Ectodermal cell (in vitro differentiated cells): ENCODE measurements around the gene SHROOM3.
"Not testable (repeated sequence)": the region's sequence is repeated elsewhere in the genome, so short reads cannot be mapped to it uniquely, and the experiment has no call there.

ENCODE experiments used
- H3K27ac ChIP-seq: 2 replicates; pipeline ENCODE4 v1.7.0; 2013; ENCODE audit warnings: mild to moderate bottlenecking, low read depth, low read length; ENCODE audit not compliant: insufficient read depth, poor library complexity, severe bottlenecking
- H3K27me3 ChIP-seq: 2 replicates; pipeline ENCODE4 v1.7.0; 2013; ENCODE audit warnings: mild to moderate bottlenecking, low read length; ENCODE audit not compliant: insufficient read depth, control insufficient read depth, poor library complexity, severe bottlenecking
- H3K36me3 ChIP-seq: one replicate; pipeline ENCODE4 v1.7.0; 2013; ENCODE audit warnings: low read length; ENCODE audit not compliant: control insufficient read depth, insufficient read depth
- H3K4me1 ChIP-seq: one replicate; pipeline ENCODE4 v1.7.0; 2013; ENCODE audit warnings: low read length; ENCODE audit not compliant: control insufficient read depth, insufficient read depth
- H3K4me3 ChIP-seq: 2 replicates; pipeline ENCODE4 v1.7.0; 2013; ENCODE audit warnings: low read depth, low read length, control low read depth; ENCODE audit not compliant: insufficient read depth
- H3K9me3 ChIP-seq: 2 replicates; pipeline ENCODE4 v1.7.0; 2013; ENCODE audit warnings: mild to moderate bottlenecking, low read length, moderate library complexity; ENCODE audit not compliant: control insufficient read depth
- WGBS, 2 experiments: methylation state at CpG; one replicate each; pipeline ENCODE4 v1.1.7; 2013; ENCODE audit warnings: missing lambda C conversion rate in 2 of 2; 5-methylcytosine and 5-hydroxymethylcytosine counted together

SHROOM3 gene

DNA sequence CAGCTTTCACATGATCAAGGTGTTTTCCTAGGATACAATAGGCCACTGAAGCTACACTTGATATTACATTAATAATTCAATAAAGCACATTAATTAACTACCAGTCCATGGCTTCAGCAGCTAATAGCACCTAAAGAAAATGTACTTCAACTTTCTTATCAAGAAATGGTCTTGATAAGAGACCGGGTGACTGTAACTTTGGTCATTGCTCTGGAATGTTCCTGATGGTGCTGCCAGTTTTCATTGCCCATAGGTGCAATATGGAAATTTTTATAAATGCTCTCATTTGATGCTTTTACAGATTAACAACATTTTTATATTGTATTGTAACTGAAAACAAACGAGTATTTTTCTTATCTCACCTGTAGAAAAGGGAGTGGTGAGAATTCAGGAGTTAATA, 165.4 kb downstream of the SHROOM3 start:
- Histone ChIP-seq H3K36me3 (no peaks in the 10 kb centered on the region), H3K4me1 (peaks cover 5% of the 10 kb centered on the region), H3K27me3 (no peaks in the 10 kb centered on the region), H3K27ac (no peak overlapping the region), H3K9me3 (no peaks in the 10 kb centered on the region), H3K4me3 (no peak overlapping the region)
- 89 to 100% methylated on average over 1 of the region's 2 CpGs for WGBS, 2 experiments

DNA sequence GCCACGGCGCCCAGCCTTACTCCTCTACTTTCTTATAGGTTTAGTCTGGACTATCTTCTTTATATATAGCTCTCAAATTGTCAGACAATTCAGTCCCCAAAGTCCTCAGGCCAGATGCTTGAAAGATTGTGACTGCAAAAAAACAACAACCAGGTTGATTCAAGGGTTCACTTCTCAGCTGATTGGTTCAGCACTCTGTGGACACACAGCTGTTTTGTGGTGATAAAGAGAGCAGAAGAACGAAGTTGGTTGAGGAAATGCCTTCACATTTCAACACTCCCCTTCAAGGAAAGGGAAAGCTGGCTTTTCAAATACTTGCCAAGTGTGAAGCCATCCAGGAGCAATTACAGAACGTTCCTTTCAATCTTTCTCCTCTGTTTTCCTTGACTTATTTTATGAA, 166.8 kb downstream of the SHROOM3 start:
- H3K27me3 ChIP-seq: no peaks in the 10 kb centered on the region
- no peak overlapping the region for H3K27ac ChIP-seq
- H3K4me3 ChIP-seq: no peak overlapping the region
- no peaks in the 10 kb centered on the region for H3K36me3 ChIP-seq
- no peaks in the 10 kb centered on the region for H3K9me3 ChIP-seq
- 80 to 81% methylated on average over 4 of the region's 4 CpGs for WGBS, 2 experiments
- peaks cover 10% of the 10 kb centered on the region for H3K4me1 ChIP-seq

DNA sequence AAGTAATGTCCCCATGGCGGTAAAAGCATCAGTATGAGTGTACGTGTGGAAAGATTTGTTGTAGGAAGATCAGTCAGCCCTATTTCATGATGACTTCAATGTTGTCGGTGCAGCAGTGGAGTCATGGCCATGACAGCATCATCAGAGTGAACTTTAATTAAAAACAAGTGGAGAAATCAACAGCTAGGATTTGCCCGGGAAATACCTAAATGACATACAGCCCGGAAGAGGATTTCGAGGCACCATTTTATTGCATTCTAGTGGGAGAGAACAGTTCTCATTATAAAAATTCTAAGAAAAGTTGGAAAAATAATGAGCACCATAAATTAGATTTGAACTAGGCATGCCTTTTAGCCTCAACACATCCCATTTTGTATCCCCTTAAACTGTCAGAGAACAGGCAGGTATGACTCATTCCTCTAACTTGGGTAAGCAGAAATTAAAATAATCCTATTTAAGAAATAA, 170.1 kb downstream of the SHROOM3 start:
- 95 to 96% methylated on average over 6 of the region's 6 CpGs for WGBS, 2 experiments
- Histone ChIP-seq H3K27me3 (no peaks in the 10 kb centered on the region), H3K4me1 (peaks cover 19% of the 10 kb centered on the region), H3K27ac (no peak overlapping the region), H3K9me3 (no peaks in the 10 kb centered on the region), H3K4me3 (no peak overlapping the region), H3K36me3 (no peaks in the 10 kb centered on the region)

DNA sequence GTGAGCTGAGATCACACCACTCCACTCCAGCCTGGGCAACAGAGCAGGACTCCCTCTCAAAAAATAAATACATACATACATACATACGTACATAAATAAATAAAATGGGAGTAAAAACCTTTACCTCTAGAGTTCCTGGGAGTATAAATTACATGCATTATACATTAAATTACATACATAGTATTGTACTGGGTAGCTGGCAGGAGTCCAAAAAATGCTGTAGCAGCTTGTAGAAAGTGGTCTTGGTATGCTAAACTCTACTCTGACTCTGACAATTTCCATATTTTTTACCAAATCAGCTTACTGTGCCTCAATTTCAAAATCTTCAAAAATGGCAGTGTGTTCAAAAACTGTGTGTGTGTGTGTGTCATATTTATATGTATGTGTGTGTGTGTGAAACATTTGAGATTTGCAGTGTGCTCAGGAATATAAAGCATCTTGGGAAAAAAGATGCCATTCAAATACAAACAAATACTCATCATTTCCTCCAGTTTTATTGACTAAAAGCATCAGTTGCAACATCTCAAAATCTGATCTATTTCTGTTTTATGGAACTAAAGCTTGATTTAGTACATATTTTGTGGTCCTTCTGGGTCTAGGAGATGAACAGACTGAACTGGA, 171.7 kb downstream of the SHROOM3 start:
- WGBS, 2 experiments: no CpG with 5 or more reads among the region's 1 CpG
- Histone ChIP-seq H3K27ac (peak overlapping the region; percentile 41), H3K36me3 (no peaks in the 10 kb centered on the region), H3K4me3 (no peak overlapping the region), H3K27me3 (no peaks in the 10 kb centered on the region), H3K9me3 (no peaks in the 10 kb centered on the region), H3K4me1 (peaks cover 33% of the 10 kb centered on the region)

DNA sequence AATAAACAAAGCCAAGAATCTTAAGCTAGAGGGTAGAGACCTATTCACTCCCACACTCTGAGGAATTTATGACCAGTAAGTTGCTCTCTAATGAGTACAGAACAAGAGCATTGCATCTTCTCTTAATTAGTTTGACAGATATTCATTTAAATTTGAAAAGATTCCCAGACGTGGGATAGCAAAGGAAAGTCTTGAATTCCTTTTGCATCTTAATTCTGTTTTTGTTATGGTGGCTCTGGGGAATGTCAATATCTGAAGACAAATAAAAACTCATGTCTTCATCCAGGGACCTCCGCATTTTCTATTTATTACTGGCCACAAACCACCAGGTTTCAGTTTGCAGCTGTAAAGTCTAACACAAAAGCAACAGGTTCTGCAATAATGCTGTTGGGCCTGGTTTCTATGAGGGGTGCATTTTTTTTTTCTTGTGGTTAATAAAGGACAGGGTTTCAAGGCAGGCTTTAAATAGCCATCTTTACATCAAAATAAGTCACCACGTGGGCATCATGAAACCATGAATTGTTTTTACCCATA, 172.3 kb downstream of the SHROOM3 start:
- no peaks in the 10 kb centered on the region for H3K27me3 ChIP-seq
- H3K4me1 ChIP-seq: peaks cover 37% of the 10 kb centered on the region
- no peak overlapping the region for H3K27ac ChIP-seq
- no peaks in the 10 kb centered on the region for H3K36me3 ChIP-seq
- H3K9me3 ChIP-seq: no peaks in the 10 kb centered on the region
- WGBS, 2 experiments: 14 to 17% methylated on average over 3 of the region's 3 CpGs
- no peak overlapping the region for H3K4me3 ChIP-seq

DNA sequence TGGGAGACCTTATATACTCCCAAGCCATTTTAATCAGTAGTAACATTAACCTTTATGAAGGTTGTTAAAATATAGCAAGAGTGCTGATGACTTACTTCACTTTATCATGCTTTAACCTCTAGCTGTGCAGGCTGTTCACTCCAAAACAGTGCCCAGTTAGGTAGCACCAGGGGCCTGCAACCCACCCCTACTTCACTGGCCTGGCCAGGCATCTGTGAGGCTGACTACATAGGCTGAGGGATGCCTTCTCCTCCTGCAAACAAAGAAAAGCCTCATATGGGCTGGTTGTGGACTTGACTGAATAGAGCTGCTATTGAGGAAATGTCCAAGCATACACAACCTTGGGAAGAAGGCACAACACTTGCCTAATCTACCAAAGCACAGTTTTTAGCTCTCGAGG, 172.8 kb downstream of the SHROOM3 start:
- 92 to 98% methylated on average over 1 of the region's 1 CpG for WGBS, 2 experiments

DNA sequence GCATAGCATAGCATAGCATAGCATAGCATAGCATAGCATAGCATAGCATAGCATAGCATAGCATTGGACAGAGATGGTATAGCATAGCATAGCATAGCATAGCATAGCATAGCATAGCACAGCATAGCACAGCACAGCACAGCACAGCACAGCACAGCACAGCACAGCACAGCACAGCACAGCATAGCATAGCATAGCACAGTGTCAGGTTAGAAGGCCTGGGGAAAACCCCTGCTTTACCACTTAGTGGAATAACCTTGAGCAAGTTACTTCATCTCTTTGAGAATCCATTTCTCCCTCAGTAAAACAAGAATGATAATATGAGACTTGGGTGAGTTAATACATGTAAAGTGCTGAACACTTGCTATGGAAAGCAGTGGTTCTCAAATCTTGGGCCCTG, 173.5 kb downstream of the SHROOM3 start:
- not testable (repeated sequence) for H3K9me3 ChIP-seq, H3K36me3 ChIP-seq, H3K27ac ChIP-seq, H3K27me3 ChIP-seq, H3K4me3 ChIP-seq
- H3K4me1 ChIP-seq: peaks cover 37% of the 10 kb centered on the region

More for the DNA sequence above, 172.8 kb downstream of the SHROOM3 start:
- Histone ChIP-seq H3K4me3 (no peak overlapping the region), H3K9me3 (no peaks in the 10 kb centered on the region), H3K4me1 (peaks cover 37% of the 10 kb centered on the region), H3K27me3 (no peaks in the 10 kb centered on the region), H3K36me3 (no peaks in the 10 kb centered on the region), H3K27ac (no peak overlapping the region)

DNA sequence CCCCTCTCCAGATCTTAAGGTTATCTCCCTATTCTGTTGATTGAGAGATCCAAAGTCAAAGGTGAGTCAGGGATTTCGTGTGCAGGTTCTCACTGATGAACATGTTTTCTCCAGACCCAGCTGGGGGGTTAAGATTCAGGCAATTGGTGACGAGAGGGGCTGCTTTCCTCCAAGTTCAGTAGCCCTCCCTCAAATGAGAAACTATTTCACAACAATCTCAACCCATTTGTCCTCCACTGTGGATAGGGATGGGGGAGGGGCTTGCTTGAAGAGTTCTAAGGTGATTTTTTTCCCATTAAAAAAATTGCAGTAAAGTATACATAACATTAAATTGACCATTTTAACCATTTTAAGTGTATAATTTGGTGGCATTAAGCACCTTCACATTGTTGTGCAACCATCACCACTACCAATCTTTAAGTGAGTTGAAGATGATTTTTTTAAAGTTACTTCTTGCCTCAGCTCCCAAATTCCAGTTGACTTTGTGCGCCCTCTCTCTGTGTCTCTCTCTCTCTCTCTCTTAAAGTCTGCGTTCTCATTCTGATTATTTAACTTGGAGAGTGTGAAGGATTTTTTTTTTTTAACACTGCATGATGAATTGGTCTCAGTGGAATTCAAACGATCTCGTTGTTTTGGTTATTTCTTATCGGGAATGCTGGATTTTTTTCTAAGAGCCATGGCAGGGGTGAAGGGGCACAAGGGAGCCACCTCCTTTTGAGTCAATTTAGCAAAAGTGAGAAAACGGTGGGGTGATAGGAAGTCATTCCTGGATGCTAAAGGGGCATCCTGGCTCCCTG, 175.9 kb downstream of the SHROOM3 start:
- no peak overlapping the region for H3K27ac ChIP-seq
- 64 to 73% methylated on average over 6 to 8 of the region's 8 CpGs for WGBS, 2 experiments
- H3K9me3 ChIP-seq: no peaks in the 10 kb centered on the region
- H3K27me3 ChIP-seq: no peaks in the 10 kb centered on the region
- peaks cover 37% of the 10 kb centered on the region for H3K4me1 ChIP-seq
- no peaks in the 10 kb centered on the region for H3K36me3 ChIP-seq
- no peak overlapping the region for H3K4me3 ChIP-seq

DNA sequence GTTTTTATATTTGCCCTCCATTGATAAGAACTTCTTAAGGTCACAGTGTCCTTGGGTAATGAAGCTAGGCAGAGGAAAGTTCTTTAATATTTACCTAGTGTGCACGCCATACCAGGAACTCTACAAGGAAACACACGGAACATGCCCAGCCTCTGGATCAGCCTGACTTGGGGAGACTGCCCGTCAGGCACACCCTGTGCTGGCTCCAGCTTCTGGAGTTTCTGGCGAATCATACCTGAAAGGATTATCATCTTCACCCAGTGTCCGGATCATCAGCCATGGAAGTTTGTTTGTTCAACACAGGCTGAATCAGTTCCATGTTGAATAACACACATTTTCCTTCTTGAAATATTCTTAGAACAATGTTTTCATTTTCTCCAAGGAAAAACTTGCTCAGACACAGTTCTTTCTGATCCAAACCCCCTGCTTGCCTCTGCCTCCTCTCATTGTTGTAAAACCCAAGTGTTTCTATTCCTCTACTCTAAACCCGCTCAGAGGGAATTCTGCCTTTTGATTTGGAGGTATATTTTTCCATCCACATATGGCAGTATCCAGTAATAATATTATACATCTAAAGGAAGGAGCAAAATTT, 176.7 kb downstream of the SHROOM3 start:
- H3K4me3 ChIP-seq: no peak overlapping the region
- peaks cover 34% of the 10 kb centered on the region for H3K4me1 ChIP-seq
- H3K36me3 ChIP-seq: no peaks in the 10 kb centered on the region
- H3K27ac ChIP-seq: no peak overlapping the region
- H3K9me3 ChIP-seq: no peaks in the 10 kb centered on the region
- WGBS, 2 experiments: 90% methylated on average over 5 to 6 of the region's 6 CpGs
- no peaks in the 10 kb centered on the region for H3K27me3 ChIP-seq

DNA sequence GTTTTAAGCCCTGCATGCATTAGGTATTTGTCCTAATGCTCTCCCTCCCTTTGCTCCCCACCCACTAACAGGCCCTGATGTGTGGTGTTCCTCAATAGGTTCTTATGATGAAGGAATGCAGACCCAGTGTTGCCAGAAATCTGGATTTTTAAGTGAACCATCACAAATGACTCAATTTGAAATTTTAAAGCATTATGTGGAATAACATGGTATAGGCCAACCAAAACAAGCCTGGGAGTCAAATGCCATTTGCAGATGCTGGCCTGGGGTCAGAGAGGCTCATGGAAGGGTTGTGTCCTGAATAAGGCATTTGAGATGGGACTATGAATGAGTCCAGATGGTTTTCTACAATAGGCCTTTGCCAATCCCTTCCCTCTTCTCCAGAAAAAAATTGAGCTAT, 179.6 kb downstream of the SHROOM3 start:
- Histone ChIP-seq H3K27ac (no peak overlapping the region), H3K36me3 (no peaks in the 10 kb centered on the region), H3K9me3 (no peaks in the 10 kb centered on the region), H3K4me1 (peaks cover 18% of the 10 kb centered on the region), H3K27me3 (no peaks in the 10 kb centered on the region), H3K4me3 (no peak overlapping the region)
